ENCODE results near the gene CPLANE1.

DNA sequence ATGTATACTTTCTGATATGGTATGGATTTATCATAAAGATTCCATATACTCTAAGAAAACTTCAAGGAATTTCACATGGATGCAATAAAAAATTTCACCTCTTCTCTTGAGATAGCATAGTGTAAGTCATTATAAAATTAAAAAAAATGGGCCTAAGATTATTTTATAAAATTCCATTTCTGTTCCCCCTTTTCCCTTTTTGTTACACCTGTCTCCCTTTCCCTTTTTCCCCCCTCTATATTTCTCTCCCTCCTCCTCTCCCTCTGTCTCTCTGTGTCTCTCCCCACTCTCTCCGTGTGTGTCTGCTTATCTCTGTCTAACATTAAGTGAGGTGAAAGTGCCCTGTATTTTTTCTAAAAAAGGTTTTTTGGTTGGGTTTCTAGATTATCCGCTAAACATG, 192.4 kb downstream of the CPLANE1 start:
- TF ChIP-seq, protein P1, sequence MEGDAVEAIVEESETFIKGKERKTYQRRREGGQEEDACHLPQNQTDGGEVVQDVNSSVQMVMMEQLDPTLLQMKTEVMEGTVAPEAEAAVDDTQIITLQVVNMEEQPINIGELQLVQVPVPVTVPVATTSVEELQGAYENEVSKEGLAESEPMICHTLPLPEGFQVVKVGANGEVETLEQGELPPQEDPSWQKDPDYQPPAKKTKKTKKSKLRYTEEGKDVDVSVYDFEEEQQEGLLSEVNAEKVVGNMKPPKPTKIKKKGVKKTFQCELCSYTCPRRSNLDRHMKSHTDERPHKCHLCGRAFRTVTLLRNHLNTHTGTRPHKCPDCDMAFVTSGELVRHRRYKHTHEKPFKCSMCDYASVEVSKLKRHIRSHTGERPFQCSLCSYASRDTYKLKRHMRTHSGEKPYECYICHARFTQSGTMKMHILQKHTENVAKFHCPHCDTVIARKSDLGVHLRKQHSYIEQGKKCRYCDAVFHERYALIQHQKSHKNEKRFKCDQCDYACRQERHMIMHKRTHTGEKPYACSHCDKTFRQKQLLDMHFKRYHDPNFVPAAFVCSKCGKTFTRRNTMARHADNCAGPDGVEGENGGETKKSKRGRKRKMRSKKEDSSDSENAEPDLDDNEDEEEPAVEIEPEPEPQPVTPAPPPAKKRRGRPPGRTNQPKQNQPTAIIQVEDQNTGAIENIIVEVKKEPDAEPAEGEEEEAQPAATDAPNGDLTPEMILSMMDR (IDR thresholded peaks at IDR 0.05; ENCODE audit: low read length) = no peak
- no peak for TF ChIP-seq EZH2 (IDR thresholded peaks at IDR 0.05; ENCODE audit: borderline replicate concordance, low read length)

Data from OCI-LY1 (cell line).